ENCODE measurements around the gene MAPRE2.

GRCh38 chr18:35088921-35089320 is 47.7 kb downstream of the MAPRE2 start:
- no peak for TF ChIP-seq CTCF (IDR thresholded peaks at IDR 0.05; ENCODE audit: low read length)
- no peak for TF ChIP-seq EZH2 (IDR thresholded peaks at IDR 0.05; ENCODE audit: borderline replicate concordance, low read length)

Measured in OCI-LY1 (cell line).